ENCODE results near the gene SMPDL3B.

- no peak for TF ChIP-seq POLR2A (IDR thresholded peaks at IDR 0.05)
- TF ChIP-seq, protein P1, sequence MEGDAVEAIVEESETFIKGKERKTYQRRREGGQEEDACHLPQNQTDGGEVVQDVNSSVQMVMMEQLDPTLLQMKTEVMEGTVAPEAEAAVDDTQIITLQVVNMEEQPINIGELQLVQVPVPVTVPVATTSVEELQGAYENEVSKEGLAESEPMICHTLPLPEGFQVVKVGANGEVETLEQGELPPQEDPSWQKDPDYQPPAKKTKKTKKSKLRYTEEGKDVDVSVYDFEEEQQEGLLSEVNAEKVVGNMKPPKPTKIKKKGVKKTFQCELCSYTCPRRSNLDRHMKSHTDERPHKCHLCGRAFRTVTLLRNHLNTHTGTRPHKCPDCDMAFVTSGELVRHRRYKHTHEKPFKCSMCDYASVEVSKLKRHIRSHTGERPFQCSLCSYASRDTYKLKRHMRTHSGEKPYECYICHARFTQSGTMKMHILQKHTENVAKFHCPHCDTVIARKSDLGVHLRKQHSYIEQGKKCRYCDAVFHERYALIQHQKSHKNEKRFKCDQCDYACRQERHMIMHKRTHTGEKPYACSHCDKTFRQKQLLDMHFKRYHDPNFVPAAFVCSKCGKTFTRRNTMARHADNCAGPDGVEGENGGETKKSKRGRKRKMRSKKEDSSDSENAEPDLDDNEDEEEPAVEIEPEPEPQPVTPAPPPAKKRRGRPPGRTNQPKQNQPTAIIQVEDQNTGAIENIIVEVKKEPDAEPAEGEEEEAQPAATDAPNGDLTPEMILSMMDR (IDR thresholded peaks at IDR 0.05): no peak
These were observed 58.4 kb downstream of the SMPDL3B start for GRCh38 chr1:27993241-27993640.
